Small intestine (tissue), 7 donors: ENCODE measurements around the gene ACKR3. TPM values are rescaled to one million over a fixed set of nuclear protein-coding genes. Genes with fewer than 3 reads are reported as not detected.

ENCODE experiments used
- DNase-seq, 2 donors: peaks; one replicate each; pipeline versions ENCODE4 v3.0.0 to v3.0.0-alpha.2; 2013
- FAIRE-seq: peaks from 2 replicates; lab custom pipeline; 2012; peaks lifted over from hg19 to GRCh38; lab: Jason Lieb, UNC
- H3K27ac ChIP-seq, 3 donors: one replicate each; pipeline ENCODE4 v1.5.1; 2013; ENCODE audit warnings: low read length in 2 of 3, mild to moderate bottlenecking in 2 of 3, control low read depth in 1 of 3, inconsistent platforms in 1 of 3, low read depth in 1 of 3, moderate library complexity in 1 of 3
- H3K27me3 ChIP-seq, 3 donors: one replicate each; pipeline ENCODE4 v1.6.1; 2013; ENCODE audit warnings: low read length in 3 of 3, inconsistent platforms in 1 of 3; ENCODE audit not compliant: control insufficient read depth in 3 of 3, insufficient read depth in 3 of 3
- H3K36me3 ChIP-seq, 3 donors: one replicate each; pipeline ENCODE4 v1.6.1; 2013; ENCODE audit warnings: low read length in 3 of 3, inconsistent platforms in 1 of 3, low read depth in 1 of 3, mild to moderate bottlenecking in 1 of 3, moderate library complexity in 1 of 3; ENCODE audit not compliant: control insufficient read depth in 3 of 3, insufficient read depth in 2 of 3
- H3K4me1 ChIP-seq, 3 donors: one replicate each; pipeline ENCODE4 v1.6.1; 2013; ENCODE audit warnings: low read length in 2 of 3, inconsistent platforms in 1 of 3, low read depth in 1 of 3, mild to moderate bottlenecking in 1 of 3, moderate library complexity in 1 of 3; ENCODE audit not compliant: control insufficient read depth in 3 of 3, insufficient read depth in 2 of 3
- H3K4me3 ChIP-seq, 3 donors: one replicate each; pipeline ENCODE4 v1.5.1; 2013; ENCODE audit warnings: low read length in 3 of 3, control low read depth in 1 of 3, inconsistent platforms in 1 of 3, low read depth in 1 of 3, mild to moderate bottlenecking in 1 of 3, moderate library complexity in 1 of 3
- H3K9me3 ChIP-seq, 2 donors: one replicate each; pipeline ENCODE4 v1.6.1; 2013; ENCODE audit warnings: low read depth in 1 of 2, low read length in 1 of 2; ENCODE audit not compliant: control insufficient read depth in 2 of 2, insufficient read depth in 1 of 2
- WGBS, 3 donors: extraction: QIAGEN DNeasy Blood & Tissue Kit; methylation state at CpG; one replicate each; pipeline ENCODE4 v1.1.7; 2013; 5-methylcytosine and 5-hydroxymethylcytosine counted together
- polyA plus RNA-seq, 4 donors: library from polyadenylated mRNA; stranded (reverse) in 3 of 4; unstranded in 1 of 4; fragments of 200-250 nt in 3 of 4; fragments of 120-200 nt in 1 of 4; gene quantifications; one replicate each; pipeline versions ENCODE4 v1.2.1 to v1.2.3, GENCODE V29; 2013
- donor health status: healthy with polysubstance abuse.
- donor health status: control.
- donor health status: control.
- donor health status: Bipolar disorder and iron deficiency.
- donor health status: healthy.

The ACKR3 gene
- polyA plus RNA-seq, 4 donors = 3.8 to 101 (median 24.3) TPM

DNA sequence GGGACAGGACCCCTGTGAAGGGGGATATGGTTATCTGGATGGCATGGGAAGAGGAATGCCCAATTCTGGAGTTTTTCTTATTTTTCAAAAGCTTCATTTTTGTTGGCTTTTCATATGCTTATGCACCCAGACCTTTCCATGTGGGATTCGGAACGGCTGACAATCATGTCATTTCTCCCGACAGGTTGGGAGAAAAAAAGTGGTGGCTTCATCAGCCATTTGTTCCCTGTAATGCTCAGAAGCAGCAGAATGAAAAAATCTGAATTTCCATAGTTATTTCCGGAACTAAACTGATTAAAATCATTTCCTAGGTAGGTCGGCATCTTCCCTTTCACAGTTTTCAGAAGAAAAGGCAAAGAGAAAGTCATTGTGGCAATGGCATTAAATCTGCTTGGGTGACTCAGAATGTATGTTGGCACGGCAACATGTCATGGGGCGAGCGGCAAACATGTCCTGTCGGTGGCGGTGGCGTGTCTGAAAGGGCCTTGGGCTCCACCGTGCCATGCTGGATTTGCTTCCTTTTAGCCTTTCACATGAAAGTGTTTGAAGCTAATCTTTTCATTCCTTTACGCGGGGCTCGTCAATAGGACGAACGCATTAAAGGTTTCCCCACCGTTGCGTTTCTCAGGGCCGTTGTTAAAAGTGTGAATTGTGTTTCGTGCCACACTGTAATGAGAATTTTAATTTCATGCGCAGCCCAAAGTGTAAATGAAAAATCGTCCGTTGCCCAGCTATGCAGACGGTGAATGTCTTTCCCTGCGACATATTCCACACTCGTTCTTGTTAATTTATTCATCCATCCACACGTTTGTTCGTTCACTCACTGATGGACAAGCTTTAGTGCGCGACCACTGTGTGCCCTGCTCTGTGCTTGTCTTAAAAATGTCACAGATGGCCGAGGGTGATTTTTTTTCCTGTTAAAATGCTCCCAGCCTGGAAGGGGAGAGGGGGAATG lies 18.5 kb downstream of the ACKR3 start:
- Histone ChIP-seq H3K9me3 (peaks cover 0 to 28% of the 10 kb centered on the region in 2 donors), H3K27me3 (no peaks in the 10 kb centered on the region), H3K36me3 (peaks cover 0 to 10% (median 0%) of the 10 kb centered on the region in 3 donors), H3K27ac (no peak overlapping the region), H3K4me1 (no peaks in the 10 kb centered on the region), H3K4me3 (no peak overlapping the region)
- DNase-seq (no peak), FAIRE-seq (no peak)
- 93 to 94% (median 94%) methylated on average over 32 of the region's 32 CpGs for whole genome bisulfite sequencing, 3 donors

DNA sequence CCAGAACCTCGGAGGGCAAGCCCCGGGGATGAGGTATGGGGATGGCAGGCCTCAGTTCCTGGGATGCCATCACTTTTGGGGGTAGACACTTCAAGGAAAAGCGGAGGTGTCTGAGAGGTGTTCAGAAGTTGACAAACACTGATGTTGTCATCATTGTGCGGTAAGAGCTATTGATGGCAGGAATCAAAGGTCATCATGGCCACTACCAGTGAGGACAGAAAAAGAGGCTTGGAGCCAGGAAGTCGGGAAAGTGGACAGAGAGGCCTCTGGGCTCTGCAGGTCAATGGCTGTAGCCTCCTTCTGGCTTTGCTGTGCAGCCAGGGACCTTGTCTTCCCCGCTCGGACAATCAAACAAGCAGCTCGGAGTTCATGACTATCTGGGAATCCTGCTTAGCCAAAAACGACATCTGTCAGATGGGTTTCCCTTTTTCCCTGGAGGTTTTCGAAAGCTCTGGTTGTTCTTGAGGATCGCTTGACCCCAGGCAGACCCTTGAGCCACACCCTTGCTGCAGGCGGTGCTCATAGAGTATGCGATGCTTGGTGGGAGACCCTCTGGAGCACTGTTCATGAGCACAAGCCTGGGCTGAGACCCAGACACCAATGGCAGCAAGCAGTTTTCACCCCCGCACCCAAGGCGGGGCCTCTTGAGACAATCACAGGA lies 19.4 kb downstream of the ACKR3 start:
- H3K27ac ChIP-seq = no peak overlapping the region
- no peak overlapping the region for H3K4me3 ChIP-seq
- WGBS, 3 donors = 85 to 87% (median 85%) methylated on average over 15 of the region's 15 CpGs
- DNase-seq = no peak
- no peaks in the 10 kb centered on the region for H3K27me3 ChIP-seq
- H3K4me1 ChIP-seq = no peaks in the 10 kb centered on the region
- peaks cover 0 to 28% of the 10 kb centered on the region in 2 donors for H3K9me3 ChIP-seq
- FAIRE-seq = no peak
- peaks cover 0 to 3% (median 0%) of the 10 kb centered on the region in 3 donors for H3K36me3 ChIP-seq

DNA sequence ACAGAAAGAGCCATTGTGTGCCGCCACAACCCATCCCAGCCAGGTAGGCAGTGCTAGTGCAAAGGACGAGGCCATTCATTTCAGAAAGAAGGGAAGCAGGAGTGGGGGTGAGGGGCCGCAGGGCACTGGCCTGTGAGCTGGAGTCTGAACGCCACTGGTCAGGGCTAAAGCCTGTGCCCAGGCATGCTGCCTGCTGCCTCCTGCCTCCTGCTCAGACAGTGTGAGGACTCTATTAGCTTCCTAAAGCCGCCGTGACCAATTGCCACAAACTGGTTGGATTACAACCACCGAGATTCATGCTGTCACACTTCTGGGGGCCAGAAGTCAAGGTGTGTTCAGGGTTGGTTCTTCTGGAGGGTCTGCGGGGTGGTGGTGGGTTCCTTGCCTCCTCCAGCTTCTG lies 21.2 kb downstream of the ACKR3 start:
- Histone ChIP-seq H3K27ac (no peak overlapping the region), H3K4me3 (no peak overlapping the region), H3K9me3 (peaks cover 0 to 33% of the 10 kb centered on the region in 2 donors), H3K4me1 (no peaks in the 10 kb centered on the region), H3K36me3 (no peaks in the 10 kb centered on the region), H3K27me3 (no peaks in the 10 kb centered on the region)
- no peak for DNase-seq
- WGBS, 3 donors = 85 to 93% (median 88%) methylated on average over 8 of the region's 8 CpGs
- FAIRE-seq = no peak

DNA sequence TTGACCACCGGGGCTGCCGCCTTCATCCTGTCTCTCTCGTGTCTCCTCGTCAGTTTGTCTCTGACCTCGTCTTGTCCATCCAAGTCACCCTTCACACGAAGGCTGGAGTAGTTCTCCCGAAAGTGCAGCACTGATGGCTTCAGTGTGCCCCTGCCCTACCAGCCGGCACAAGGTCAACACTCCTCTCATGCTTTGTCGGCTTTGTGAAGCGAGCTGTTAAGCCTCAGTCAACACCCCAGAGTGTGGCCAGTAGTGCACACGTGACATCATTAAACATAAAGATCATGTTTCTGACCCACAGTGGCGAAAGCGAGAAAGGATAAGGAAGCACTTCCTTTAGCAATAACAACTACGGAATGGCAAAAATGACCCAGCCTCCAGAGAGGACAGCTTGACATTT lies 23.2 kb downstream of the ACKR3 start:
- H3K9me3 ChIP-seq = peaks cover 0 to 27% of the 10 kb centered on the region in 2 donors
- H3K4me1 ChIP-seq = no peaks in the 10 kb centered on the region
- WGBS, 3 donors = 70 to 78% (median 71%) methylated on average over 14 of the region's 14 CpGs
- no peak overlapping the region for H3K27ac ChIP-seq
- no peak overlapping the region for H3K4me3 ChIP-seq
- peak in 1 of 2 donors; percentile 54 for DNase-seq
- no peaks in the 10 kb centered on the region for H3K27me3 ChIP-seq
- no peaks in the 10 kb centered on the region for H3K36me3 ChIP-seq
- no peak for FAIRE-seq

DNA sequence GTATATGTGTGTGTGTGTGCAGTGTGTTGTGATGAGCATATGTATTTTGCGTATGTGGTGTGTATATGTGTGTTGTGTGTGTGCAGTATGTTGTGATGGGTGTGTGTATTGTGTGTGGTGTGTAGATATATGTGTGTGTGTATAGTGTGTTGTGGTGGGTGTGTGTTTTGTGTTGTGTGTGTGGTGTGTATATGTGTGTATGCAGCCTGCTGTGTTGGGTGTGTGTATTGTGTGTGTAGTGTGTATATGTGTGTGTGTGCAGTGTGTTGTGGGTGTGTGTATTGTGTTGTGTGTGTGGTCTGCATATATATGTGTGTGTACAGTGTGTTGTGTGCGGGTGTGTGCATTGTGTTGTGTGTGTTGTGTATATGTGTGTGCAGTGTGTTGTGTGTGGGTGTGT lies 23.9 kb downstream of the ACKR3 start:
- peaks cover 0 to 27% of the 10 kb centered on the region in 2 donors for H3K9me3 ChIP-seq
- H3K27me3 ChIP-seq = no peaks in the 10 kb centered on the region
- FAIRE-seq (no peak), DNase-seq (no peak)
- H3K4me1 ChIP-seq = no peaks in the 10 kb centered on the region
- no peak overlapping the region for H3K4me3 ChIP-seq
- no peak overlapping the region for H3K27ac ChIP-seq
- WGBS, 3 donors = 71 to 98% (median 94%) methylated on average over 2 of the region's 2 CpGs
- H3K36me3 ChIP-seq = no peaks in the 10 kb centered on the region

DNA sequence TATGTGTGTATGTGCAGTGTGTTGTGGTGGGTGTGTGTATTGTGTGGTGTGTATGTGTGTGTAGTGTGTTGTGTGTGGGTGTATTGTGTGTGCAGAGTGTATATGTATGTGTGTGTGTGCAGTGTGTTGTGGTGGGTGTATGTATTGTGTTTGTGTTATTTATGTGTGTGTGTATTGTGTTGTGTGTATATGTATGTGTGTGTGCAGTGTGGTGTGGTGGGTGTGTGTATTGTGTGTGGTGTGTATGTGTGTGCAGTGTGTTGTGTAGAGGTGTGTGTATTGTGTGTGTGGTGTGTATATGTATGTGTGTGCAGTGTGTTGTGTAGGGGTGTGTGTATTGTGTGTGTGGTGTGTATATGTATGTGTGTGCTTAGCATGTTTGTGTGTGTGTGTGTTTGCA lies 24.3 kb downstream of the ACKR3 start:
- FAIRE-seq = no peak

DNA sequence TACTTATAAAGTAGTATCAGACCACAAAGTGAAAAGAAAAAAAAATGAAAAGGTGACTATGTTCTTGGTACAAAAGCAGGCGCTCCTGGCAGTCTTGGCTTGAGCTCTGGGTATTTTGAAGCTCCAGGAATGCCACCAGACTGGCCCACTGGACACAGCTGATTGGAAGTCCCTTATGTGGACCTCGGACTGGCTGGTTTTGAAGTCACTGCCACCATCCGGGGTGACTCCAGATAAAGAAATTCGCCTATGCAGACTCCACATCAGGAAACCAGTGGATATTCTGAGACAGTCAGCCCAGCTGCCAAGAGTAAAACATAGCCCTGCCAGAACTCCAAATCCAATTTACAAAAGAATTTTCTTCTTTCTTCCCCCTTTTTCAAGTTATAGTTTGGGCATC lies 28.0 kb downstream of the ACKR3 start:
- Histone ChIP-seq H3K27me3 (no peaks in the 10 kb centered on the region), H3K27ac (no peak overlapping the region), H3K9me3 (peaks cover 0 to 18% of the 10 kb centered on the region in 2 donors), H3K4me3 (no peak overlapping the region), H3K4me1 (no peaks in the 10 kb centered on the region), H3K36me3 (no peaks in the 10 kb centered on the region)
- 38 to 74% (median 46%) methylated on average over 4 of the region's 4 CpGs for WGBS, 3 donors
- DNase-seq (no peak), FAIRE-seq (no peak)

More for the DNA sequence above, 24.3 kb downstream of the ACKR3 start:
- Histone ChIP-seq H3K4me1 (no peaks in the 10 kb centered on the region), H3K36me3 (no peaks in the 10 kb centered on the region), H3K9me3 (peaks cover 0 to 25% of the 10 kb centered on the region in 2 donors), H3K27ac (no peak overlapping the region), H3K27me3 (no peaks in the 10 kb centered on the region), H3K4me3 (no peak overlapping the region)
- DNase-seq = no peak

DNA sequence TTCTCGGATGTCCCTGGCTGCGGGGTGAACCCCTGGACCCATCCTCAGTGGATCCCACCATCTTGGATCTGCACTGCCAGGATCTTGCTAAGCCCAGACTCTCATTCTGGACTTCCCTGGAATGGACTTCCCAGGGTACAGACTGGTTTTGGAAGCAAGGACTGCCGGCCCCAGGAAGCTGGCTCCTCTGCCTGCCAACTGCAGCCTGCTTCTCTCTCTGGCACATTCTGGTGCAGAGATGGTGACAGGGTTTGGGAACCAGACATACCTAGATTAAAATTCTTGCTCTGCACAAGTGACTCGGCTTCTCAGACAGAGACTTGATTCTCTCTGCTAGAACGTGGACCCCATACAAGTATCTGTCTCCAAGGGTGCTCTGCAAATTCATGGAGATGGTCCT lies 29.4 kb downstream of the ACKR3 start:
- no peaks in the 10 kb centered on the region for H3K36me3 ChIP-seq
- WGBS, 3 donors = 80 to 92% (median 86%) methylated on average over 5 of the region's 5 CpGs
- no peak for FAIRE-seq
- DNase-seq = no peak
- peaks cover 0 to 15% of the 10 kb centered on the region in 2 donors for H3K9me3 ChIP-seq
- no peak overlapping the region for H3K4me3 ChIP-seq
- no peak overlapping the region for H3K27ac ChIP-seq
- H3K27me3 ChIP-seq = no peaks in the 10 kb centered on the region
- H3K4me1 ChIP-seq = no peaks in the 10 kb centered on the region
